Right lobe of liver (tissue), 6 donors: ENCODE data around the gene GPATCH2. TPM values are rescaled to one million over a fixed set of nuclear protein-coding genes. Genes with fewer than 3 reads are reported as not detected.
A peak's percentile ranks its signal among the peaks of the same experiment; 100 is the strongest.
"Not testable (repeated sequence)": the region's sequence is repeated elsewhere in the genome, so short reads cannot be mapped to it uniquely, and the experiment has no call there.

Source experiments
- ATAC-seq, 4 donors: fragments of 200-7000 bp; cut with Tn5 transposase; one replicate each; pipeline ENCODE4 v1.9.1; 2020; ENCODE audit warnings: mild to moderate bottlenecking in 4 of 4, moderate library complexity in 4 of 4
- DNase-seq, 3 donors: peaks; one replicate each; pipeline ENCODE4 v3.0.0-alpha.2; 2020
- H3K27ac ChIP-seq, 3 donors: fragments of 200-600 bp; one replicate each; pipeline ENCODE4 v1.8.0; 2022
- H3K27me3 ChIP-seq, 2 donors: fragments of 200-600 bp; one replicate each; pipeline ENCODE4 v1.8.0; 2022
- H3K36me3 ChIP-seq, 4 donors: fragments of 200-600 bp; sonication (generic) in 1 of 4; one replicate each; pipeline versions ENCODE4 v1.5.1 to v1.8.0; 2017 to 2022; ENCODE audit warnings: control low read depth in 1 of 4
- H3K4me1 ChIP-seq, 4 donors: fragments of 200-600 bp; sonication (generic) in 1 of 4; one replicate each; pipeline versions ENCODE4 v1.5.1 to v1.8.0; 2017 to 2022; ENCODE audit warnings: control low read depth in 1 of 4
- H3K4me3 ChIP-seq, 3 donors: fragments of 200-600 bp; one replicate each; pipeline ENCODE4 v1.8.0; 2022
- H3K9me3 ChIP-seq, 4 donors: fragments of 200-600 bp; sonication (generic) in 1 of 4; one replicate each; pipeline versions ENCODE4 v1.5.1 to v1.8.0; 2017 to 2022; ENCODE audit warnings: control low read depth in 1 of 4
- POLR2A ChIP-seq: fragments of 450-650 bp; IDR thresholded peaks from one replicate; pipeline ENCODE4 v1.6.1; 2017; ENCODE audit warnings: antibody characterized with exemption, mild to moderate bottlenecking
- WGBS: methylation state at CpG from one replicate; pipeline ENCODE4 v1.1.6; 2018; ENCODE audit warnings: low coverage, low lambda C conversion rate; ENCODE audit not compliant: insufficient coverage; ENCODE audit errors: missing lambda C conversion rate; 5-methylcytosine and 5-hydroxymethylcytosine counted together
- intact Hi-C, 2 donors: fragments of 100-400 bp; cut with DNase I; formaldehyde crosslinking; loops; one replicate each; pipeline versions ENCODE4 v1.11.2 to v1.14.1; 2022
- total RNA-seq, 6 experiments: library from RNA; depleted of rRNA in 2 of 6; stranded (reverse); fragments of >200 nt in 2 of 6; fragmentation: NEBNext Ultra II Directional in 3 of 6; extraction: Animal tissue kit (Norgen Biotek cat#: 25700) in 3 of 6; gene quantifications; one replicate each; pipeline versions ENCODE4 v1.1.0 to v1.2.4, GENCODE V29; 2016 to 2023
- TF ChIP-seq, protein P1 (sequence below), 4 donors: fragments of 200-600 bp in 3 of 4; fragments of 450-650 bp in 1 of 4; IDR thresholded peaks; one replicate each; pipeline versions ENCODE4 v1.5.1 to v1.8.0; 2016 to 2022; ENCODE audit warnings: antibody characterized with exemption in 4 of 4, mild to moderate bottlenecking in 2 of 4
- donor health status: DM: no; HTN: yes; CAD: no.
- donor health status: DM: no; HTN: no; CAD: no.
- donor health status: DM: no; HTN: no; CAD: no.
- donor health status: DM: no; HTN: yes; CAD: no.
- donor health status: DM: no; HTN: yes; CAD: no.

Gene GPATCH2
- total RNA-seq, 6 experiments from 2014 or later = 3.3 to 6.6 (median 4.6) TPM

DNA sequence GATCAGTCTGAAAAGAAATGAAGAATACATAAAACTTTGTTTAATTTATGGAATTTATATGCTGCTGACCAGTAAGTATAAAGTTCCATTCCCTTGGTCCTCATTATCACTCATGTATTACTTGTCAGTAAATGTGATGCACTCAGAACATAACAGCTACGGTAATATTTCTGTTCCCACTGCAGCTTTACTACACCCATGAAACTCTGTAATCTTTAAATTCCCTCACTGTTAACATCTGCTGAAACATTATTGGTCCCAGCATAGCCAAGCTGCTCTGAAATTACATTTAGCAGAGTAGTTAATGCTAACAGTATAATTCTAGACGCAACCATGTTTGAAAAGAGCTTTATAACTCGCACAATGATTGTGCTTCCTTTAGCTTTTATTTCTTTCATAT lies 238.4 kb downstream of the GPATCH2 start:
- ATAC-seq = no peak
- H3K27me3 ChIP-seq = no peaks in the 10 kb centered on the region
- WGBS = 65% methylated on average over 3 of the region's 3 CpGs
- H3K36me3 ChIP-seq = no peaks in the 10 kb centered on the region
- intact Hi-C loops = no loop called here
- no peak for TF ChIP-seq POLR2A
- TF ChIP-seq, protein P1, sequence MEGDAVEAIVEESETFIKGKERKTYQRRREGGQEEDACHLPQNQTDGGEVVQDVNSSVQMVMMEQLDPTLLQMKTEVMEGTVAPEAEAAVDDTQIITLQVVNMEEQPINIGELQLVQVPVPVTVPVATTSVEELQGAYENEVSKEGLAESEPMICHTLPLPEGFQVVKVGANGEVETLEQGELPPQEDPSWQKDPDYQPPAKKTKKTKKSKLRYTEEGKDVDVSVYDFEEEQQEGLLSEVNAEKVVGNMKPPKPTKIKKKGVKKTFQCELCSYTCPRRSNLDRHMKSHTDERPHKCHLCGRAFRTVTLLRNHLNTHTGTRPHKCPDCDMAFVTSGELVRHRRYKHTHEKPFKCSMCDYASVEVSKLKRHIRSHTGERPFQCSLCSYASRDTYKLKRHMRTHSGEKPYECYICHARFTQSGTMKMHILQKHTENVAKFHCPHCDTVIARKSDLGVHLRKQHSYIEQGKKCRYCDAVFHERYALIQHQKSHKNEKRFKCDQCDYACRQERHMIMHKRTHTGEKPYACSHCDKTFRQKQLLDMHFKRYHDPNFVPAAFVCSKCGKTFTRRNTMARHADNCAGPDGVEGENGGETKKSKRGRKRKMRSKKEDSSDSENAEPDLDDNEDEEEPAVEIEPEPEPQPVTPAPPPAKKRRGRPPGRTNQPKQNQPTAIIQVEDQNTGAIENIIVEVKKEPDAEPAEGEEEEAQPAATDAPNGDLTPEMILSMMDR (IDR thresholded peaks at IDR 0.05) = no peak
- no peaks in the 10 kb centered on the region for H3K9me3 ChIP-seq
- DNase-seq = no peak
- H3K4me3 ChIP-seq = no peak overlapping the region
- no peak overlapping the region for H3K27ac ChIP-seq
- no peaks in the 10 kb centered on the region for H3K4me1 ChIP-seq

DNA sequence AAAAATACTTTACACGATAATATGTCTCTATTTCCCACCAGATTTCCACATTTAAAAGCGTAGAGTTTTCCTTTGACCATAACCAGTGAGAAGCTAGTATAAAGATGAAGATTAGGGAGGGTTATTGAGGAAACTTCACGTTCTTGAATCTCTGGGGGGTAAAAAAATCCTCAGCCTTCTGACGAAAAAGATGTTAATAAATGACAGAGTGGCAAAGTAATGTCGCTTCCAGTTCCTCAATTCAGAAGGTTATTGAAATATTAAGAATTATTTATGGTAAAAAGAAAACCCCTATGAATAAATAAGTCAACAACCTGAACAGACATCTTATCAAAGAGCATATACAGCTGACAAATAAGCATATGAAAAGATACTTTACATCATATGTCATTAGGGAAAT lies 241.0 kb downstream of the GPATCH2 start:
- Histone ChIP-seq H3K36me3 (no peaks in the 10 kb centered on the region), H3K27me3 (no peaks in the 10 kb centered on the region), H3K4me3 (no peak overlapping the region), H3K4me1 (no peaks in the 10 kb centered on the region), H3K27ac (no peak overlapping the region), H3K9me3 (no peaks in the 10 kb centered on the region)
- intact Hi-C loops = no loop called here
- no peak for TF ChIP-seq POLR2A
- TF ChIP-seq, protein P1 (IDR thresholded peaks at IDR 0.05) = no peak
- DNase-seq (no peak), ATAC-seq (no peak)
- 47% methylated on average over 5 of the region's 5 CpGs for WGBS

DNA sequence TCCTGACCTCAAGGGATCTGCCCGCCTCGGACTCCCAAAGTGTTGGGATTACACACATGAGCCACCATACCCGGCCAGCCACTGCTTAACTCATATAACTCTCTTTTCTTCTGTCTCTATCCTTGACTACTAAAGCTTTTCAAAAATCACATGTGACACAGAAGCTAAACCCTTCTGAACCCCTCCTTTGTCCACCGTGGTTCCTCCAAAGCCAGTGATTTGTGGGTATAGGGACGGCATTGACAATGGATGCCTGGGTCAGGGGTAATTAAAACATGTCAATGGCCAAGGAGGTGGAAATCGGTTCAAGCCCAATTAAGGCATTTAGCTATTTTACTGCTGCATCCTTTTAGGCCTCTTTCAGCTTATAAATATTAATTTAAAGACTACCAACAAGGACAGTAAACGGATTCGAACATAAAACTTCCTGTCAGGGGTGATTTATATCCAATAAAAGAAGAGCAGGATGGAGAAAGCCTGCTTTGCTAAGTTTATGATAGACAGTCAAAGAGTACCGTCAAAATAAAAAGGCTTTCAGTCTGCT lies 242.3 kb downstream of the GPATCH2 start:
- Histone ChIP-seq H3K4me3 (no peak overlapping the region), H3K36me3 (no peaks in the 10 kb centered on the region), H3K9me3 (no peaks in the 10 kb centered on the region), H3K27me3 (no peaks in the 10 kb centered on the region), H3K4me1 (no peaks in the 10 kb centered on the region), H3K27ac (no peak overlapping the region)
- intact Hi-C loops = no loop called here
- ATAC-seq (no peak), DNase-seq (no peak)
- 49% methylated on average over 9 of the region's 9 CpGs for WGBS
- TF ChIP-seq POLR2A = no peak
- TF ChIP-seq, protein P1 (IDR thresholded peaks at IDR 0.05) = no peak

DNA sequence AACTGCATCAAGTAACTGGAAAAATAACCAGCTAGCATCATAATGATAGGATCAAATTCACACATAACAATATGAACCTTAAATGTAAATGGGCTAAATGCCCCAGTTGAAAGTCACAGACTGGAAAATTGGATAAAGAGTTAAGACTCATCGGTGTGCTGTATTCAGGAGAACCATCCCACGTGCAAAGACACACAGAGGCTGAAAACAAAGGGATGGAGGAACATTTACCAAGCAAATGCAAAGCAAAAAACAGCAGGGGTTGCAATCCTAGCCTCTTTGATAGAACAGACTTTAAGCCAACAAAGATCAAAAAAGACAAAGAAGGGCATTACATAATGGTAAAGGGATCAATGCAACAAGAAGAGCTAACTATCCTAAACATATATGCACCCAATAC lies 249.1 kb downstream of the GPATCH2 start:
- H3K4me1 ChIP-seq, H3K4me3 ChIP-seq, DNase-seq, H3K27me3 ChIP-seq, H3K27ac ChIP-seq, ATAC-seq, intact Hi-C loops, H3K9me3 ChIP-seq, H3K36me3 ChIP-seq: not testable (repeated sequence)
- 23% methylated on average over 2 of the region's 2 CpGs for WGBS

DNA sequence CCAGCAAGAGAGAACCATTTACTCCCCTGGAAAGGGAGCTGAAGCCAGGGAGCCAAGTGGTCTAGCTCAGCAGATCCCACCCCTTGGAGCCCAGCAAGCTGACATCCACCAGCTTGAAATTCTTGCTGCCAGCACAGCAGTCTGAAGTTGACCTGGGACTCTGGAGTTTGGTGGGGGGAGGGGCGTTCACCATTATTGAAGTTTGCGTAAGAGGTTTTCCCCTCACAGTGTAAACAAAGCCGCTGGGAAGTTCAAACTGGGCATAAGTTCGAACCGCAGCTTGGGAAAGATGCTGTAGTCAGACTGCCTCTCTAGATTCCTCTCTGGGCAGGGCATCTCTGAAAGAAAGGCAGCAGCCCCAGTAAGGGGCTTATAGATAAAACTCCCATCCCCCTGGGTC lies 251.1 kb downstream of the GPATCH2 start:
- H3K27me3 ChIP-seq, H3K27ac ChIP-seq, intact Hi-C loops, DNase-seq, H3K9me3 ChIP-seq, H3K36me3 ChIP-seq, H3K4me3 ChIP-seq, H3K4me1 ChIP-seq: not testable (repeated sequence)
- WGBS = 8% methylated on average over 5 of the region's 5 CpGs
- ATAC-seq = peak in 1 of 4 donors; percentile 29

DNA sequence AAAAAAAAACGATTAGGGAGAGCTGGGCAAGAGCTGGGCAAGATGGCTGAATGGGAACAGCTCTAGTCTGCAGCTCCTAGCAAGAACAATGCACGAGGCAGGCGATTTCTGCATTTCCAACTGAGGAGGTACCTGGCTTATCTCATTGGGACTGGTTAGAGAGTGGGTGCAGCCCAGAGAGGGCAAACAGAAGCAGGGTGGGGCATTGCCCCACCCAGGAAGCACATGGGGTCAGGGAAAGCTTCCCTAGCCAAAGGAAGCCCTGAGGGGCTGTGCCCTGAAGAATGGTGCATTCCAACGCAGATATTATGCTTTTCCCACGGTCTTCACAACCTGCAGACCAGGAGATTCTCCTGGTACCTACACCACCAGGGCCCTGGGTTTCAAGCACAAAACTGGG lies 251.6 kb downstream of the GPATCH2 start:
- Histone ChIP-seq H3K27ac (no peak overlapping the region), H3K4me3 (no peak overlapping the region), H3K36me3 (no peaks in the 10 kb centered on the region), H3K4me1 (no peaks in the 10 kb centered on the region), H3K9me3 (peaks cover 0 to 6% (median 0%) of the 10 kb centered on the region in 4 donors), H3K27me3 (no peaks in the 10 kb centered on the region)
- WGBS = 45% methylated on average over 3 of the region's 5 CpGs
- no peak for ATAC-seq
- no peak for DNase-seq
- no peak for TF ChIP-seq POLR2A
- TF ChIP-seq, protein P1 (IDR thresholded peaks at IDR 0.05) = no peak
- intact Hi-C loops = no loop called here
